Astrocyte (in vitro differentiated cells and primary cell): Measurements from ENCODE around the gene KLHL30. TPM values are rescaled to one million over a fixed set of nuclear protein-coding genes. Genes with fewer than 3 reads are reported as not detected.

ENCODE experiments used
- DNase-seq: peaks from one replicate; pipeline ENCODE4 v3.0.0-alpha.2; 2010; ENCODE audit warnings: low read depth
- FAIRE-seq: peaks from 2 replicates; lab custom pipeline; 2011; peaks lifted over from hg19 to GRCh38; lab: Jason Lieb, UNC
- H2AFZ ChIP-seq: 2 replicates; pipeline ENCODE4 v1.6.0; 2012; ENCODE audit warnings: low read depth, low read length, inconsistent platforms
- H3K27ac ChIP-seq: 2 replicates; pipeline ENCODE4 v1.5.1; 2011; ENCODE audit warnings: low read depth, low read length, inconsistent platforms
- H3K27me3 ChIP-seq: 2 replicates; pipeline ENCODE4 v1.6.0; 2011; ENCODE audit warnings: low read length, inconsistent platforms; ENCODE audit not compliant: insufficient read depth
- H3K36me3 ChIP-seq: 2 replicates; pipeline ENCODE4 v1.5.1; 2011; ENCODE audit warnings: low read length, inconsistent platforms; ENCODE audit not compliant: insufficient read depth
- H3K4me1 ChIP-seq: 2 replicates; pipeline ENCODE4 v1.5.1; 2011; ENCODE audit warnings: low read length, inconsistent platforms; ENCODE audit not compliant: insufficient read depth
- H3K4me2 ChIP-seq: 2 replicates; pipeline ENCODE4 v1.6.0; 2012; ENCODE audit warnings: low read length, inconsistent platforms
- H3K4me3 ChIP-seq: 2 replicates; pipeline ENCODE4 v1.5.1; 2011; ENCODE audit warnings: low read depth, mild to moderate bottlenecking, low read length, inconsistent platforms; ENCODE audit not compliant: insufficient read depth
- H3K79me2 ChIP-seq: 2 replicates; pipeline ENCODE4 v1.6.0; 2012; ENCODE audit warnings: mild to moderate bottlenecking, low read length, inconsistent platforms; ENCODE audit not compliant: insufficient read depth
- H3K9ac ChIP-seq: 2 replicates; pipeline ENCODE4 v1.6.0; 2012; ENCODE audit warnings: mild to moderate bottlenecking, low read length, inconsistent platforms
- H3K9me3 ChIP-seq: 2 replicates; pipeline ENCODE4 v1.5.1; 2012; ENCODE audit warnings: low read depth, mild to moderate bottlenecking, low read length, inconsistent platforms; ENCODE audit not compliant: insufficient read depth
- H4K20me1 ChIP-seq: 2 replicates; pipeline ENCODE4 v1.6.0; 2012; ENCODE audit warnings: low read length, inconsistent platforms; ENCODE audit not compliant: insufficient read depth
- H3K27ac Mint-ChIP-seq: one replicate; pipeline ENCODE4 v1.8.0; 2021; ENCODE audit warnings: mild to moderate bottlenecking, mixed read lengths; ENCODE audit not compliant: unreplicated experiment
- H3K27me3 Mint-ChIP-seq: one replicate; pipeline ENCODE4 v1.8.0; 2021; ENCODE audit warnings: low read depth, mixed read lengths; ENCODE audit not compliant: unreplicated experiment
- H3K36me3 Mint-ChIP-seq: one replicate; pipeline ENCODE4 v1.8.0; 2021; ENCODE audit warnings: low read depth, mixed read lengths; ENCODE audit not compliant: unreplicated experiment
- H3K4me1 Mint-ChIP-seq: one replicate; pipeline ENCODE4 v1.8.0; 2021; ENCODE audit warnings: low read depth, mixed read lengths; ENCODE audit not compliant: unreplicated experiment
- H3K4me3 Mint-ChIP-seq: one replicate; pipeline ENCODE4 v1.8.0; 2021; ENCODE audit warnings: mild to moderate bottlenecking, moderate library complexity, mixed read lengths; ENCODE audit not compliant: unreplicated experiment
- H3K9me3 Mint-ChIP-seq: one replicate; pipeline ENCODE4 v1.8.0; 2021; ENCODE audit warnings: mild to moderate bottlenecking, mixed read lengths; ENCODE audit not compliant: unreplicated experiment
- EZH2 ChIP-seq: IDR thresholded peaks from 2 replicates; pipeline ENCODE4 v1.6.1; 2012; ENCODE audit warnings: mild to moderate bottlenecking, low read length, inconsistent platforms; ENCODE audit not compliant: insufficient read depth
- total RNA-seq: library from RNA; stranded (reverse); gene quantifications from 2 replicates; pipeline ENCODE4 v1.2.1, GENCODE V29; 2021
- TF ChIP-seq, protein P1 (sequence below): IDR thresholded peaks from 2 replicates; pipeline ENCODE4 v1.5.1; 2011; ENCODE audit warnings: low read depth, mild to moderate bottlenecking, inconsistent platforms, low read length, moderate library complexity; ENCODE audit not compliant: insufficient read depth

The KLHL30 gene
- total RNA-seq, 1 donor from 2014 or later = 0.59 TPM

DNA sequence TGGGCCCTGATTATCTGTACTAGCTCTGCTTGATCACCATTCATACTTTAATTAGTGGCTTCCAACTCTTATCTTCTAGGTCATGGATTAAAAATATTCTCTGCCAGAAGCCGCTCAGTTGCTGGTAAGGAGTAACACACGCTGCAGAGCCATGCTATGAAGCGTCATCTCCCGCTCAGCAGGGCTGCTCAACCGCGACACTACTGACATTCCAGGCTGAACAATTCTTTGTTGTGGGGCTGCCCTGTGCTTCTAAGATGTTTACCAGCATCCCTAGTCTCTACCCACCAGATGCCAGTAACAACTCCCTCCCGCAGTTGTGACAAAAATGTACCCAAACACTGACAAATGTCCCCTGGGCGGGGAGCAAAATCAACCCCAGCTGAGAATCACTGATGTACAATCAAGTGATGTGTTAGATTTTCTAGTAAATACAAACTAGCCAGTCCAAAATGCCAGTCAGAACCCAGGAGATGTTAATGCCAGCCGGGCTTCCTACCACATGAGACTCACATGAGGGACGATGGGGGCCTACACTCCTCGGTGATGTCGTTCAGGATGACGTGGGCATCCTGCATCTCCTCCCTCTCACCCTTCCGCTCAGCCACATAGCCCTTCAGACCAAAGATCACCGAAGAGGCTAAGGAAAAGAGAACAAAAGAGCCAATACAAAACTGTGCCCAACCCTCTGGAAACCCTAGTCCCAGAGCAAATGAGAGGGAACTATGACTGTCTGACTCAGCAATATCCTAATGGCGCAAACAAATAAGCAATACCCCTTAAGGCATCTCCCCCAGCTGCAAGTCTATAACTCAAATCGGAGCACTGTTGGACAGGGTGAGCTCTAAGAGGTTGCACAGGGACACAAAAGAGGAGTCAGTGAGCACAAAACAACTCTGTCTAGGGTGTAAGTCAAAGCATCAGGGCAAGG, 49.4 kb downstream of the KLHL30 start:
- H3K27ac Mint-ChIP-seq = no peak overlapping the region
- H3K36me3 Mint-ChIP-seq = peaks cover 19% of the 10 kb centered on the region
- H3K9me3 Mint-ChIP-seq = no peaks in the 10 kb centered on the region
- no peaks in the 10 kb centered on the region for H3K27me3 Mint-ChIP-seq
- Histone ChIP-seq H3K4me1 (no peaks in the 10 kb centered on the region), H3K27ac (no peak overlapping the region), H3K27me3 (no peaks in the 10 kb centered on the region), H3K4me3 (no peak overlapping the region), H4K20me1 (peaks cover 24% of the 10 kb centered on the region), H3K79me2 (peaks cover 6% of the 10 kb centered on the region), H3K9ac (no peak overlapping the region), H2AFZ (no peak overlapping the region), H3K4me2 (no peak overlapping the region), H3K9me3 (no peaks in the 10 kb centered on the region), H3K36me3 (peaks cover 62% of the 10 kb centered on the region)
- TF ChIP-seq, protein P1, sequence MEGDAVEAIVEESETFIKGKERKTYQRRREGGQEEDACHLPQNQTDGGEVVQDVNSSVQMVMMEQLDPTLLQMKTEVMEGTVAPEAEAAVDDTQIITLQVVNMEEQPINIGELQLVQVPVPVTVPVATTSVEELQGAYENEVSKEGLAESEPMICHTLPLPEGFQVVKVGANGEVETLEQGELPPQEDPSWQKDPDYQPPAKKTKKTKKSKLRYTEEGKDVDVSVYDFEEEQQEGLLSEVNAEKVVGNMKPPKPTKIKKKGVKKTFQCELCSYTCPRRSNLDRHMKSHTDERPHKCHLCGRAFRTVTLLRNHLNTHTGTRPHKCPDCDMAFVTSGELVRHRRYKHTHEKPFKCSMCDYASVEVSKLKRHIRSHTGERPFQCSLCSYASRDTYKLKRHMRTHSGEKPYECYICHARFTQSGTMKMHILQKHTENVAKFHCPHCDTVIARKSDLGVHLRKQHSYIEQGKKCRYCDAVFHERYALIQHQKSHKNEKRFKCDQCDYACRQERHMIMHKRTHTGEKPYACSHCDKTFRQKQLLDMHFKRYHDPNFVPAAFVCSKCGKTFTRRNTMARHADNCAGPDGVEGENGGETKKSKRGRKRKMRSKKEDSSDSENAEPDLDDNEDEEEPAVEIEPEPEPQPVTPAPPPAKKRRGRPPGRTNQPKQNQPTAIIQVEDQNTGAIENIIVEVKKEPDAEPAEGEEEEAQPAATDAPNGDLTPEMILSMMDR = no peak
- TF ChIP-seq EZH2 = no peak
- H3K4me1 Mint-ChIP-seq = peaks cover 17% of the 10 kb centered on the region
- no peak overlapping the region for H3K4me3 Mint-ChIP-seq
- FAIRE-seq (no peak), DNase-seq (no peak)

- FAIRE-seq (no peak), DNase-seq (no peak)
- Mint-ChIP-seq H3K4me3 (no peak overlapping the region), H3K27me3 (no peaks in the 10 kb centered on the region), H3K36me3 (peaks cover 16% of the 10 kb centered on the region), H3K9me3 (no peaks in the 10 kb centered on the region), H3K4me1 (no peaks in the 10 kb centered on the region), H3K27ac (no peak overlapping the region)
- no peaks in the 10 kb centered on the region for H3K27me3 ChIP-seq
- no peak overlapping the region for H2AFZ ChIP-seq
- H3K9me3 ChIP-seq = no peaks in the 10 kb centered on the region
- TF ChIP-seq, protein P1 = no peak
- TF ChIP-seq EZH2 = no peak
- H3K27ac ChIP-seq = no peak overlapping the region
- H3K4me1 ChIP-seq = no peaks in the 10 kb centered on the region
- no peak overlapping the region for H3K9ac ChIP-seq
- H3K79me2 ChIP-seq = peaks cover 25% of the 10 kb centered on the region
- peaks cover 23% of the 10 kb centered on the region for H4K20me1 ChIP-seq
- H3K36me3 ChIP-seq = peaks cover 51% of the 10 kb centered on the region
- H3K4me2 ChIP-seq = no peak overlapping the region
- H3K4me3 ChIP-seq = no peak overlapping the region
Measured at GRCh38 chr2:238190445-238190844, 52.0 kb downstream of the KLHL30 start.

Other genes starting within 250 kb of the KLHL30 start
- 56.8 and 67.1 TPM in 2 replicates for gene UBE2F, start 171.7 kb upstream of the KLHL30 start, total RNA-seq
- 12.1 and 15.4 TPM in 2 replicates for gene SCLY, start 77.7 kb upstream of the KLHL30 start, total RNA-seq
- 0.07 TPM in 1 of 2 replicates, not detected in the other for gene ESPNL, start 38.3 kb upstream of the KLHL30 start, total RNA-seq
- 0.60 and 1.4 TPM in 2 replicates for gene ERFE, start 20.3 kb downstream of the KLHL30 start, total RNA-seq
- 32.3 and 35.2 TPM in 2 replicates for gene ILKAP, start 65.0 kb downstream of the KLHL30 start, total RNA-seq
- 1.3 and 3.0 TPM in 2 replicates for gene HES6, start 101.4 kb downstream of the KLHL30 start, total RNA-seq
- 2.0 and 3.5 TPM in 2 replicates for gene PER2, start 149.9 kb downstream of the KLHL30 start, total RNA-seq
- gene TRAF3IP1, start 181.8 kb downstream of the KLHL30 start, total RNA-seq = 17.8 and 19.6 TPM in 2 replicates